Ureter (tissue), 1 donor: ENCODE data around the gene CCDC152. TPM values are rescaled to one million over a fixed set of nuclear protein-coding genes. Genes with fewer than 3 reads are reported as not detected.

Experiments used
- DNase-seq: peaks from one replicate; pipeline ENCODE4 v3.0.0-alpha.2; 2020; ENCODE audit warnings: low spot score
- total RNA-seq: library from RNA; stranded (reverse); gene quantifications from one replicate; pipeline ENCODE4 v1.2.4, GENCODE V29; 2023
- donor health status: DM: yes; HTN: yes; CAD: no.

CCDC152 gene
- total RNA-seq, 1 donor from 2014 or later = 0.47 TPM

DNA sequence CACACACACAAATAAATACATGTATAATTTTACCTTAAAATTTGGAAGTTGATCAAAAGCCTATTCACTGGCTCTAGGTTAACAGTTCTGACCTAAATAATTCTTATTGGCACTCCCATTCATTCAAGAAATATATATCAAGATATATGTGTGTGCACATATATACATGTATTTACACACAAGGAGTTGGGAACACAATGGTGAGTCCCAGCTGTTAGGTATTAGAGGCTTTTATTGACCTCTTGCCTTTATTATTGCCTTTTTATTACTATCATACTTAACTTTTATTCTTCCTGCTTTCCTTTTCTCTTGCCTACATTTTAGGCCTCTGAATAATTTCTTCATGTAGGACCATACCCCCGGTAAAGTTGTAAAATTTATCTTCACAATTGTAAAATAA lies 25.0 kb downstream of the CCDC152 start:
- DNase-seq = no peak

DNA sequence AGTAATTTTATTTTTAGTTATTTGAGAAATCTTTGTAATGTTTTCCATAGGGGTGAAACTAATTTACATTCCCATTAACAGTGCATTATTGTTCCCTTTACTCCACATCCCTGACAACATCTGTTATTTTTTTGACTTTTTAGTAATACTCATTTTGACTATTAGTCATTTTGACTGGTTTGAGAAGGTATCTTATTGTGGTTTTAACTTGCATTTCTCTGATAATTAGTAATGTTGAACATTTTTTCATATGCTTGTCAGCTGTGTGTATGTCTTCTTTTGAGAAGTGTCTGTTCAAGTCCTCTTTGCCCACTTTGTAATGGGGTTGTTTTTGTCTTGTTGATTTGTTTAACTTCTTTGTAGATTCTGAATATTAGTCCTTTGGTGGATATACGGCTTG lies 27.5 kb downstream of the CCDC152 start:
- DNase-seq = no peak

DNA sequence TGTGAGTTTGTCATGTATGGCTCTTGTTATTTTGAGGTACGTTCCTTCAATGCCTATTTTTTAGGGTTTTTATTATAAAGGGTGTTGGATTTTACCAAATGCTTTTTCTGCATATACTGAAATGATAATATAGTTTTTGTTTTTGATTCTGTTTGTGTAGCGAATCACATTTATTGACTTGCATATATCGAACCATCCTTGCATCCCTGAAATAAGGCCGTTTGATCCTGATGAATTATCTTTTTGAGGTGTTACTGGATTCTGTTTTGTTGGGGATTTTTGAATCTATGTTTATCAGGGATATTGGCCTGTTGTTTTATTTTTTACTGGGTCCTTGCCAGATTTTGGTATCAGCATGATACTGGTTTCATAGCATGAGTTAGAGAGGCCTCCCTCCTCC lies 29.1 kb downstream of the CCDC152 start:
- no peak for DNase-seq

GRCh38 chr5:42787073-42787472 lies 30.5 kb downstream of the CCDC152 start:
- DNase-seq = no peak

- no peak for DNase-seq
These were observed 31.2 kb downstream of the CCDC152 start for GRCh38 chr5:42787845-42788244.

DNA sequence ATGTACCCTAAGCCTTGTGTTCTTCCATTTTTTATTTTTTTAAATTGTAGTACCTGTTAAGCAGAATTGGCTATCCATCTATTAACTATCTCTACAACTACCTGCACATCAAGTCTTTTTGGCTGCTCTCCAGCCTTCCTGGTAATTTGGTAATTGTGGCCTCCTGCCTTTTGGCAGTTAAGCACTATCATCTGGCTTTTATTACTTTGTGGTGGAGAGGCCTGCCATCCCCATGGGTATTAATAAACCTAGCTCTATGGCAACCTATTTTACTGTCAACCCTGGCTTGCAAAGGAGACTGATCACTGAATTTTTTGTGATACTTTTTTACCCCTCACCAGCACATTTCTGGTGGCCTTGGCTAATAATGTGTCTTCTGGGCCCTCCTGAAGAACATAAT lies 34.5 kb downstream of the CCDC152 start:
- DNase-seq = no peak

GRCh38 chr5:42798284-42799240 lies 41.9 kb downstream of the CCDC152 start:
- DNase-seq = no peak

GRCh38 chr5:42799241-42799608 lies 42.6 kb downstream of the CCDC152 start:
- no peak for DNase-seq

DNA sequence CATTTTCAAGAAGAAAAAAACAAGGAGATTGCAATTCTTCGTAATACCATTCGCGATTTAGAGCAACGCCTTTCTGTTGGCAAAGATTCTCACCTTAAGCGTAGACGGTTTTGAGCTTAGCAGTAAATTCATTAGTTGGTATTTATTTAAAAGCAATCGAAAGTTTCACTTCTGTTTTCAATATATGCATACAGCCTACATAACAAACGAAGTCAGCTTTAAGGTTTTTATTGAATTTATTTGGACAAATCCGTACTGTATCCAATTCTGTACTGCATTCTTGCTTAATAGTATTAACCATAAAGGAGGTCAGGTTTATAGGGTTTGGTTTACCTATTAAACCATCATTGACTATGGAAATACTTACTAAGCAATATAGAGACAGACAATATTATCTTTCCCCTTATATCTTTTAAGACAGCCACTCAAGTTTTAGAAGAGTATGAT lies 43.1 kb downstream of the CCDC152 start:
- no peak for DNase-seq

DNA sequence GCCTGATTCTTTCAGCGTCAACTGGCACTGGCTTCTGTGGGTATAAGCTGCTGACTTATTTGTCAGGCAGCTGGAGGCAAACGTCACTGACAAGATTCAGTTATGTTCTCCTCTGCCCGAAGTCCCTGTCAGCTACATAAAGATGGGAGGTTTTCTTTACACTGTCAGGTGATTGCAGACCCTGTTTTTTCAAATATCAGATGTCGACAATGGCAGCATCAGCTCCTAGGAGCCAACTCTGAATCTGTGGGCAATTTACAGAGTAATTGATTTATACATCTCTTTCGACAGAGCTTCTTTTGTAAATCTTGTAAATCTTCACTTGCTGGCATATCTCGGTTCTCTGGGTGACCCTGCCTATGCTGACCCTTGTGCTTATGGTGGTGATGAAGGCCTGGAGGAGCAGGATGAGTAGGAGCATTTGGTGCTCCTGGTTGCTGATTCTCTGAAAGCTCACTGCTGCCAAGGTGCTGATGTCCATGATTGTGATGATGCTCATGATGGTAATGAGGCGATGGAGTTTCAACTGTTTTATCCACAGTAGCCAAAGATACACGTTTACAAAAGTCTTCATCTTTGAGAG lies 44.2 kb downstream of the CCDC152 start:
- DNase-seq = no peak

DNA sequence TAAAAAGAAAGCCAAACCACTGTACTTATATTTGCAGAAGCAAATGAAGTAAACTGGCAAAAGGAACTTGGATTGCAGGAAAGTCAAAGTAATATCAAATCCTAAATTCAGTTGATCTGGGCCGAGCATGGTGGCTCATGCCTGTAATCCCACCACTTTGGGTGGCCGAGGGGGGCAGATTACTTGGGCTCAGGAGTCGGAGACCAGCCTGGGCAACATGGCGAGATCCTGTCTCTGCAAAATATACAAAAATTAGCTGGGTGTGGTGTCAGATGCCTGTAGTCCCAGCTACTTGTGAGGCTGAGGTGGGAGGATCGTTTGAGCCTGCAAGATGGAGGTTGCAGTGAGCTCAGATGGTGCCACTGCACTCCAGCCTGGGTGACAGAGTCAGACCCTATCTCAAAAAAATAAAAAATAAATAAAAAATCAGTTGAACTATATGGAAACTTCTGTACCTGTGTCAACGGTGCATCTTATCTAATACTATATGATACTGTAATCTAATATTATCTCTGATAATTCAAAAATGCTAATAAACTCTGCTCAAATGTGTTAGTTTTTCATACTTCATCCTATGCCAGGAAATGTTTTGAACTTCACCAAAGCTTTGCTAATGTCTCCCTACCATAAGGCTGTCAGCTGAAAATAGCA lies 45.0 kb downstream of the CCDC152 start:
- no peak for DNase-seq

DNA sequence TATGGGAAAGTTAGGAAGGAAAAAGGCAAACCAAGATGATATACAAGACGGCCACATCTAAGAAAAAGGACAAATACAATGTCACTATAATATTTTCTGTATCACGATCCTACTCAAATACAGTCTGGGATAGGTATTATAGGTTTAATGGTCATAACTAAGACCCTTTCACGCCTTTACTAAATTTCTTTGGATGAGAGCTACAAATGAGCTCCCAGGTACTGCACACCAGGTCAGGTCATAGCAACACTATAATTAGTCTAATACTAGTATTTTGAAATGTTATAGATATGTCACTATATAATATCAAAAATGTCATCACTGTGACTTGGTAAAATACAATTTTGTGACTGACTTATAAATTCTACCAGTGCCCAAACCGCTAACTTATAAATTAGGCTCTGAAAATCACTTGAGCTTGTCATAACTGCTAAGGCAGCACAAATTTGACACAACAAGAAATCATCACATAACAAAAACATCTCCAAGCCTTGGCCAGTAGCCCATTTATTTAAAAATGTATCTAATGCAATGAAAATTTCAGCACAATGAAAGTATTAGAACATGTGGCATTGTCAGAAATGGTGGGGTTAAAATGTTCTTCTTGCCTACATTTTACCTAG lies 48.2 kb downstream of the CCDC152 start:
- DNase-seq = no peak

DNA sequence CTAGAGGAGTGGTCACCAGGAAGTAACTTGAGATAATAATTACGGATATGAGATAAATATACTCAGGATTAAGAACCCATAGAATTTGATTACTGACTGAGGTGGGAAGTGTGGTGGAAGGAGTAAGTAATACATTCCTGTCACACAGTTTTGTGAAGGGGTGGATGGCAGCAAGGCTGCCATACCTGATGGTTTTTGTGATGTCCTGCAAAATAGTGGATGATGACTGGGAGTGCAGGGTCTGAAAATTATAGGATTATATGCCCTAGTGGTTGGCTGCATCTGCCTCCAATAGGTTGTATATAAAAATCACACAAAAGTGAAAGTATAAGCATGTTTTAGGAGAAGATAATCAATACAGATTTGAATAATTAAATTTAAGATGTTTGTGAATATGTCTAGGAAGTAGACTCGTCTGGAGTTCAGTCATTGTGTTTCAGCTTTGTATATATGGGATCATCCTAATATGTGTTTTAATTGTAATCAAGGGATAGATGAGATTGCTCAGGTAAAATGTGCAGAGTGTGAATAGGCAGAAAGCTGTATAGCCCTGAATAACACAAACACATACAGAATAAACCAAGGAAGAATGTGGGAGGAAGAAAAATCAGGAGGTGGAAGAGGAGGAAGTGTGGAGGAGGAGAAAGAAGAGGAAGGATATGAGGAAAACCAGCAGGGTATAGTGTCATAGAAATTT lies 49.5 kb downstream of the CCDC152 start:
- no peak for DNase-seq

GRCh38 chr5:42806701-42807262 lies 50.2 kb downstream of the CCDC152 start:
- no peak for DNase-seq

- no peak for DNase-seq
These were observed 51.3 kb downstream of the CCDC152 start for GRCh38 chr5:42807722-42808447.

GRCh38 chr5:42808888-42809611 lies 52.4 kb downstream of the CCDC152 start:
- no peak for DNase-seq

- no peak for DNase-seq
These were observed 54.4 kb downstream of the CCDC152 start for GRCh38 chr5:42810834-42811590.

GRCh38 chr5:42811591-42812446 lies 55.2 kb downstream of the CCDC152 start, which contains the start of gene SELENOP:
TSS of gene SELENOP (minus strand) at chr5:42811892. CDS start at chr5:42808353, 3,539 bp downstream.
- peak; percentile 56 for DNase-seq
